NCI-H1092 treated with DMSO at 0.1 percent for 48 hours (cell line): ENCODE data around the gene ITPR1.

ENCODE experiments used
- DNase-seq: peaks from one replicate; lab custom pipeline; 2025; lab: John Stamatoyannopoulos, UW

ITPR1 gene

GRCh38 chr3:4644951-4645350, 151.8 kb downstream of the ITPR1 start:
- DNase-seq: no peak

- DNase-seq: no peak
Measured at GRCh38 chr3:4645468-4645867, 152.3 kb downstream of the ITPR1 start.

GRCh38 chr3:4647411-4647810, 154.3 kb downstream of the ITPR1 start:
- no peak for DNase-seq

- no peak for DNase-seq
Measured at GRCh38 chr3:4655145-4656045, 162.2 kb downstream of the ITPR1 start.

- DNase-seq: peak; percentile 21
Measured at GRCh38 chr3:4656059-4656458, 162.9 kb downstream of the ITPR1 start.

- DNase-seq: no peak
Measured at GRCh38 chr3:4656626-4657328, 163.6 kb downstream of the ITPR1 start.

GRCh38 chr3:4660936-4661335, 167.8 kb downstream of the ITPR1 start:
- no peak for DNase-seq

- DNase-seq: no peak
Measured at GRCh38 chr3:4664412-4664811, 171.3 kb downstream of the ITPR1 start.

GRCh38 chr3:4665197-4665596, 172.0 kb downstream of the ITPR1 start:
- no peak for DNase-seq

GRCh38 chr3:4666071-4666470, 172.9 kb downstream of the ITPR1 start:
- no peak for DNase-seq

GRCh38 chr3:4670352-4670751, 177.2 kb downstream of the ITPR1 start:
- DNase-seq: no peak

- no peak for DNase-seq
Measured at GRCh38 chr3:4672725-4673275, 179.7 kb downstream of the ITPR1 start.

- no peak for DNase-seq
Measured at GRCh38 chr3:4674216-4674615, 181.1 kb downstream of the ITPR1 start.

GRCh38 chr3:4675704-4676103, 182.6 kb downstream of the ITPR1 start:
- no peak for DNase-seq

GRCh38 chr3:4678320-4678719, 185.2 kb downstream of the ITPR1 start:
- DNase-seq: no peak

GRCh38 chr3:4680227-4680691, 187.1 kb downstream of the ITPR1 start:
- no peak for DNase-seq

GRCh38 chr3:4680871-4681300, 187.7 kb downstream of the ITPR1 start:
- DNase-seq: no peak

GRCh38 chr3:4681301-4681700, 188.2 kb downstream of the ITPR1 start:
- no peak for DNase-seq

GRCh38 chr3:4684117-4684516, 191.0 kb downstream of the ITPR1 start:
- no peak for DNase-seq

GRCh38 chr3:4684976-4685375, 191.8 kb downstream of the ITPR1 start:
- no peak for DNase-seq

- DNase-seq: no peak
Measured at GRCh38 chr3:4685673-4686345, 192.7 kb downstream of the ITPR1 start.

- DNase-seq: no peak
Measured at GRCh38 chr3:4686619-4687018, 193.5 kb downstream of the ITPR1 start.
